ENCODE data around the gene MGAT4A. TPM values are rescaled to one million over a fixed set of nuclear protein-coding genes. Genes with fewer than 3 reads are reported as not detected.

Gene MGAT4A
- total and polyA plus RNA-seq, 2 of the 13 experiments (the other 11 are each of a cell fraction or from before 2014, with no cell fraction given), result 47.2 to 90.9 TPM

GRCh38 chr2:98580656-98581284 is 150.2 kb downstream of the MGAT4A start (continued):
- TF ChIP-seq HOMEZ (CRISPR knock-in tag; IDR thresholded peaks at IDR 0.05; ENCODE audit: low read depth), result no peak
- no peak for TF ChIP-seq ZNF788 (CRISPR knock-in tag; IDR thresholded peaks at IDR 0.05; ENCODE audit: borderline replicate concordance)
- TF ChIP-seq ZNF660 (CRISPR knock-in tag; IDR thresholded peaks at IDR 0.05; ENCODE audit: borderline replicate concordance, low read depth), result no peak
- no peak for TF ChIP-seq ZSCAN20 (CRISPR knock-in tag; IDR thresholded peaks at IDR 0.05; ENCODE audit: borderline replicate concordance)
- no peak for TF ChIP-seq ZNF207 (IDR thresholded peaks at IDR 0.05; ENCODE audit: borderline replicate concordance)
- no peak for TF ChIP-seq ZNF776 (CRISPR knock-in tag; IDR thresholded peaks at IDR 0.05)
- no peak for TF ChIP-seq ZNF34 (CRISPR knock-in tag; IDR thresholded peaks at IDR 0.05; ENCODE audit: borderline replicate concordance)
- TF ChIP-seq, protein P1, sequence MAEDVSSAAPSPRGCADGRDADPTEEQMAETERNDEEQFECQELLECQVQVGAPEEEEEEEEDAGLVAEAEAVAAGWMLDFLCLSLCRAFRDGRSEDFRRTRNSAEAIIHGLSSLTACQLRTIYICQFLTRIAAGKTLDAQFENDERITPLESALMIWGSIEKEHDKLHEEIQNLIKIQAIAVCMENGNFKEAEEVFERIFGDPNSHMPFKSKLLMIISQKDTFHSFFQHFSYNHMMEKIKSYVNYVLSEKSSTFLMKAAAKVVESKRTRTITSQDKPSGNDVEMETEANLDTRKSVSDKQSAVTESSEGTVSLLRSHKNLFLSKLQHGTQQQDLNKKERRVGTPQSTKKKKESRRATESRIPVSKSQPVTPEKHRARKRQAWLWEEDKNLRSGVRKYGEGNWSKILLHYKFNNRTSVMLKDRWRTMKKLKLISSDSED (CRISPR knock-in tag; IDR thresholded peaks at IDR 0.05), result no peak

DNA sequence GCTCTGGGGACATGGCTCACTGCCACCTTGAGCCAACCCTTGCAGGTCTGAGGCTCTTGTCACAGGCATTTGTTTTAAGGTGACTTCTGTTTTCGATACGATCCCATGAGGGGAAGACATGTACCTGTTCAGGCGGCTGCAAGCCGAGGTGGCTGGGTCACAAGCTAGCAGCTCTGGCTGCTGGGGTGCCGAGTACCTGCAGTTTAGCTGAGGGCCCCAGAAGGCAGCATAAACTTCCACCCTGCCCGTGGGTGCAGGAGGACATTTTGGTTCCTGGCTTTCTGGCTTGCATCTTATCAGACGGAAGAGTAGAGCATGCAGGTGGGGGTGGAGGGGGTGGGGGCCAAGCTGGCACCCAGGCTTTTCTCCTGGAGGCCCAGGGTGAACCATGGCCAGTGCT is 151.0 kb downstream of the MGAT4A start:
- no peaks in the 10 kb centered on the region for H3K27me3 ChIP-seq (ENCODE audit: control insufficient read depth in 1 of 2, insufficient read depth in 2 of 2, low read length in 2 of 2)
- H3K9ac ChIP-seq (ENCODE audit: insufficient read depth, low read depth, low read length), result no peak overlapping the region
- ATAC-seq (no peak), DNase-seq (ENCODE audit: low spot score) (no peak), FAIRE-seq (no peak)
- TF ChIP-seq XRCC5 (optimal IDR thresholded peaks at IDR 0.05; ENCODE audit: low read length) (no peak), NPAS2 (CRISPR knock-in tag; IDR thresholded peaks at IDR 0.05; ENCODE audit: borderline replicate concordance) (no peak), ZFP41 (CRISPR knock-in tag; IDR thresholded peaks at IDR 0.05; ENCODE audit: borderline replicate concordance) (no peak), CEBPG (CRISPR knock-in tag; IDR thresholded peaks at IDR 0.05) (no peak), KMT2A (CRISPR knock-in tag; IDR thresholded peaks at IDR 0.05) (no peak), DRAP1 (CRISPR knock-in tag; IDR thresholded peaks at IDR 0.05) (no peak), ZNF451 (CRISPR knock-in tag; IDR thresholded peaks at IDR 0.05) (no peak), ZNF232 (CRISPR knock-in tag; IDR thresholded peaks at IDR 0.05; ENCODE audit: borderline replicate concordance) (no peak), EHMT2 (IDR thresholded peaks at IDR 0.05; ENCODE audit: borderline replicate concordance, low read depth, low read length) (no peak), PCBP1 (IDR thresholded peaks at IDR 0.05; ENCODE audit: borderline replicate concordance, low read depth, low read length) (no peak), GPN1 (CRISPR knock-in tag; IDR thresholded peaks at IDR 0.05; ENCODE audit: borderline replicate concordance) (no peak), KDM2A (CRISPR knock-in tag; IDR thresholded peaks at IDR 0.05; ENCODE audit: borderline replicate concordance, low read depth) (no peak)
- in situ Hi-C loops (cut with HindIII; ENCODE audit: extremely low pct_ligation_motif_present, low pct_unique_long_range_greater_than_20kb) (no loop called here), intact Hi-C loops (cut with micrococcal nuclease; ENCODE audit: unreplicated experiment) (no loop called here)
- peaks cover 18% of the 10 kb centered on the region for H3K4me1 ChIP-seq (ENCODE audit: insufficient read depth, low read length)
- H3K27ac ChIP-seq (ENCODE audit: extremely low read length, insufficient read depth, low read length), result no peak overlapping the region
- H3K36me3 ChIP-seq (replicated peaks in 1 of 2; ENCODE audit: control insufficient read depth in 1 of 2, insufficient read depth in 2 of 2, low read length in 2 of 2), result peaks cover 5 to 13% of the 10 kb centered on the region in 2 experiments
- H4K20me1 ChIP-seq (ENCODE audit: insufficient read depth, low read length), result no peaks in the 10 kb centered on the region
- H2AFZ ChIP-seq (ENCODE audit: low read length), result no peak overlapping the region
- BruUV-seq (replicated peaks), result no TSS peak
- ChIA-PET POLR2A (no interaction called here), CTCF (ENCODE audit: low intra/inter-chr PET ratio, low total read pairs) (no interaction called here)
- no peak overlapping the region for H3K4me3 ChIP-seq (replicated peaks in 1 of 3; ENCODE audit: insufficient read depth in 1 of 3, low read depth in 2 of 3, low read length in 3 of 3)
- WGBS (ENCODE audit: low lambda C conversion rate), result 90% methylated on average over 6 of the region's 7 CpGs
- H3K9me3 ChIP-seq (ENCODE audit: low read length), result no peaks in the 10 kb centered on the region
- H3K79me2 ChIP-seq (ENCODE audit: insufficient read depth, low read length), result no peaks in the 10 kb centered on the region
- no peak overlapping the region for H3K4me2 ChIP-seq (ENCODE audit: low read depth, low read length)
